ENCODE results near the gene ASXL3. TPM values are rescaled to one million over a fixed set of nuclear protein-coding genes. Genes with fewer than 3 reads are reported as not detected.

The ASXL3 gene
- total RNA-seq, 1 donor from 2014 or later: under 0.01 TPM

DNA sequence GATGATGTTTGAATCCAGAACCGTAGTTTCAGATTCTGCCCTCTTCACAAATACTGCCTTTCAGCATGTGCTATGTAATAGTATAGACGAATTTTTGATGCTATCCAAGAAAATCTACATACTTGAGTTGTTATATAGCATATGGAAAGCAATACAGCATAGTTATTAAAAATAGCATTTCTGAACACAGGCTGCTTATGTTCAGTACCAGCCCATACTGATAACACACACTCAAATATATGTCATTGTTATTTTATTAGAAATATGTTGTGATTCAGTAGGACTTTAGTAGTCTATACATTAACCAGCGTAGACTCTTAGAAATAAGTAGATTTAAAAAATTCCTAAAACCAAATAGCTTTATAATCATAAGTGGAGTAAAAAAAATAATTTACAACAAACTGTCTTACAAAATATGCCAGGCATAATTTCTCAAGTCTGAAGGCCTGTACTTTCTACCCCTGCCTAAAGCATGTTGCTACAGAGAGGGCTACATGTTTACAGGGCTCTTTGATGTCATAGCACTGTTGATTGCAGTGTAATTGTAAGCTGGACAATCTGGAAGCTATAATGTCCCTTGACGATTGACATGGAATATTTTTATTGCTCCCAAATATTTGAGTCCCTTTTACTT lies 86.3 kb downstream of the ASXL3 start:
- FAIRE-seq (no peak), DNase-seq (ENCODE audit: low read depth) (no peak)
- Histone ChIP-seq H3K4me3 (ENCODE audit: low read depth, low read length) (no peak overlapping the region), H3K36me3 (ENCODE audit: control insufficient read depth, insufficient read depth, low read length) (no peaks in the 10 kb centered on the region), H3K27me3 (ENCODE audit: control insufficient read depth, insufficient read depth, low read length) (no peaks in the 10 kb centered on the region)
- TF ChIP-seq, protein P1, sequence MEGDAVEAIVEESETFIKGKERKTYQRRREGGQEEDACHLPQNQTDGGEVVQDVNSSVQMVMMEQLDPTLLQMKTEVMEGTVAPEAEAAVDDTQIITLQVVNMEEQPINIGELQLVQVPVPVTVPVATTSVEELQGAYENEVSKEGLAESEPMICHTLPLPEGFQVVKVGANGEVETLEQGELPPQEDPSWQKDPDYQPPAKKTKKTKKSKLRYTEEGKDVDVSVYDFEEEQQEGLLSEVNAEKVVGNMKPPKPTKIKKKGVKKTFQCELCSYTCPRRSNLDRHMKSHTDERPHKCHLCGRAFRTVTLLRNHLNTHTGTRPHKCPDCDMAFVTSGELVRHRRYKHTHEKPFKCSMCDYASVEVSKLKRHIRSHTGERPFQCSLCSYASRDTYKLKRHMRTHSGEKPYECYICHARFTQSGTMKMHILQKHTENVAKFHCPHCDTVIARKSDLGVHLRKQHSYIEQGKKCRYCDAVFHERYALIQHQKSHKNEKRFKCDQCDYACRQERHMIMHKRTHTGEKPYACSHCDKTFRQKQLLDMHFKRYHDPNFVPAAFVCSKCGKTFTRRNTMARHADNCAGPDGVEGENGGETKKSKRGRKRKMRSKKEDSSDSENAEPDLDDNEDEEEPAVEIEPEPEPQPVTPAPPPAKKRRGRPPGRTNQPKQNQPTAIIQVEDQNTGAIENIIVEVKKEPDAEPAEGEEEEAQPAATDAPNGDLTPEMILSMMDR (IDR thresholded peaks at IDR 0.05; ENCODE audit: insufficient read depth, low read length, severe bottlenecking): no peak

DNA sequence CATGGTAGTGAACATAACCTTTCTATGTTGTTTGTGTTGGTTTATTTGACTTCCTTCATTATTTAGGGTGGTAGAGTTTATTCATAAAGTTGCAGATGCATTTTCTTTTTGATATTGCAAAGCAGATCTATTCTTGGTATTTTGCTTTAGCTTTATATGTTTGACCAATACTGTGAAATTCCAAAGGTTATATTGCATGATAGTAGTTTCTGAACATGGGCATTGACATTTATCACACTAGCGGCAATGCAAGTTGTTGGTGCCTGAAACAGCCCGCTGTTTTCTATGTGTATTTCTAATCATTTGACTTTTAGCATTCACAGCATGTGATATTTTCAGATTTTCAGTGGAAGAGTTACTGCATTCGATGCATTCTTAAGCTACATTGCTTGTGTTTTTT lies 87.2 kb downstream of the ASXL3 start:
- TF ChIP-seq, protein P1 (IDR thresholded peaks at IDR 0.05; ENCODE audit: insufficient read depth, low read length, severe bottlenecking): no peak
- no peaks in the 10 kb centered on the region for H3K36me3 ChIP-seq (ENCODE audit: control insufficient read depth, insufficient read depth, low read length)
- H3K27me3 ChIP-seq (ENCODE audit: control insufficient read depth, insufficient read depth, low read length): no peaks in the 10 kb centered on the region
- DNase-seq (ENCODE audit: low read depth) (no peak), FAIRE-seq (no peak)
- H3K4me3 ChIP-seq (ENCODE audit: low read depth, low read length): no peak overlapping the region

DNA sequence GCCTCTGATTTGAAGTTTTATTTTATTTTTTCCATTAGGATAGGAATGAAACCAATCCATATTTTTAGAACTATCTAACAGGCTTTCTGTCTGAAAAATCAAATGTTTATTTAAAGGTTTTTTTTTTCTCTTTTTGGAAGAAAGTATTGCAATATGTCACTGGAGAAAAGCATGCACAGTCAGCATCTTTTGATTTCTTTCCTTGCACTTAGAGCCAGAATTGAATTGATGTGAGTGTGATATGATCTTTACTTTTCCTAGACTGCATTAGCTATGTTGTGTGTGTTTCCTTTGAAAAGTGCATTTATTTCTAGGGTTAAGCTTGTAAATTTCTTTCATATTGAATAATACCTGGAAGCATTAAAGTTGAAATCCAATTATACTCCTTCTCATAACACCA lies 87.6 kb downstream of the ASXL3 start:
- no peak for DNase-seq (ENCODE audit: low read depth)
- FAIRE-seq: no peak
- TF ChIP-seq, protein P1 (IDR thresholded peaks at IDR 0.05; ENCODE audit: insufficient read depth, low read length, severe bottlenecking): no peak
- Histone ChIP-seq H3K36me3 (ENCODE audit: control insufficient read depth, insufficient read depth, low read length) (no peaks in the 10 kb centered on the region), H3K4me3 (ENCODE audit: low read depth, low read length) (no peak overlapping the region), H3K27me3 (ENCODE audit: control insufficient read depth, insufficient read depth, low read length) (no peaks in the 10 kb centered on the region)

DNA sequence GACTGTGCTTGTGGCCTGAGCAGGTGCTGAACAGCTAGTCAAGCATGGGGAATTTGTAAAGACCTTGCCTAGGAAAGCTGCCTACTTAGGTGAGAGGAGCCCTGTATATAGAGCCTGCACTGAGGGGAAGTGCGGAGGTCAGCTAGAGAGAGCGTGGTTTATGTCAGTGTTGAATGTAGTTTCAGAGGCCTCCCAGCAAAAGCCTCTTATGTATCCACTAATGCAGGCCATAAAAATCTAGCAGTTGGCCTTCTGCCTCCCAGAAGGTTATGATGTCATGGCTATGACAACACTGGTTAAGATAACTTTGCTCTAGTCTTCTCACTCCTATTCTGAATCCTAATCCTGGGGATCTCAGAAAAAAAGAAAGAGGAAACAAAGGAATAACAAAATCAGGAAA lies 88.9 kb downstream of the ASXL3 start:
- Histone ChIP-seq H3K4me3 (ENCODE audit: low read depth, low read length) (no peak overlapping the region), H3K36me3 (ENCODE audit: control insufficient read depth, insufficient read depth, low read length) (no peaks in the 10 kb centered on the region), H3K27me3 (ENCODE audit: control insufficient read depth, insufficient read depth, low read length) (no peaks in the 10 kb centered on the region)
- TF ChIP-seq, protein P1 (IDR thresholded peaks at IDR 0.05; ENCODE audit: insufficient read depth, low read length, severe bottlenecking): no peak
- FAIRE-seq (no peak), DNase-seq (ENCODE audit: low read depth) (no peak)

DNA sequence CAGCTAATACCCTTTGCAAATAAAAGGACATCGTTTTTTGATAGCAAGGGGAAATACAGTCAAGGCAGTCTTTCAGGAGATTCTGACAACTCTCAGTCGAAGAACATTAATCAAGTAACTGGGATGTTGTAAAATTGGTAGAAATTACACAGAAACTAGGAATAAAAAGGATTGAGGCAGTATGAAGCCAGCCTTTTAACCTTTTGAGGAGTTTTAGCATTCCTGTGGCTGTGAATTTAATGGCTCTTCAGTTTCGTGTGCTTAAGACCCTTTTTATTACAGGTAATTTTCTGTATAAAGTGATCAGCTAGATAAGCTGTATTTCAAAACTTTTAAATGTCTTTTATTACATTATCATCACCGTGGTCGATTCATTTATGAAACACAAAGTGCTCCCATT lies 91.6 kb downstream of the ASXL3 start:
- no peaks in the 10 kb centered on the region for H3K36me3 ChIP-seq (ENCODE audit: control insufficient read depth, insufficient read depth, low read length)
- TF ChIP-seq, protein P1 (IDR thresholded peaks at IDR 0.05; ENCODE audit: insufficient read depth, low read length, severe bottlenecking): no peak
- no peak overlapping the region for H3K4me3 ChIP-seq (ENCODE audit: low read depth, low read length)
- no peak for DNase-seq (ENCODE audit: low read depth)
- FAIRE-seq: no peak
- no peaks in the 10 kb centered on the region for H3K27me3 ChIP-seq (ENCODE audit: control insufficient read depth, insufficient read depth, low read length)

DNA sequence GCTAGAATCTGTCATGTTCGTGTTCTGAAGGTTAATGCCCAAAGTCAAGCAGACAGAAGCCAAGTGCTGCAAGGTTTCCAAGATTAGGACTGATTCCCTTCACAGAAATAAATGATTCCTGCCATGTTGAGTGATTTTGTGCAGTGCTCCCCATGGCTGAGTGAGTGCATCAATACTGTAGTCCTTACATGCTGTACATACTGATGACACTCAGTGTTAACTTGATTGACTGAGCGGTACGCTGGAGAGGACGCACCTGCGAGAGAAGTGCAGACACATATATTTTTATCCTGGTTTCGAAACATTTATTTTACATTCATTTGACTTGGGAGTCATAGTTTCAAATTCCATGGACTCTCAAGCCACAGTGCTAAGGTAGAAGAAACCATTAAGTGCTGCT lies 92.0 kb downstream of the ASXL3 start:
- H3K27me3 ChIP-seq (ENCODE audit: control insufficient read depth, insufficient read depth, low read length): no peaks in the 10 kb centered on the region
- FAIRE-seq (no peak), DNase-seq (ENCODE audit: low read depth) (no peak)
- H3K36me3 ChIP-seq (ENCODE audit: control insufficient read depth, insufficient read depth, low read length): no peaks in the 10 kb centered on the region
- H3K4me3 ChIP-seq (ENCODE audit: low read depth, low read length): no peak overlapping the region
- TF ChIP-seq, protein P1 (IDR thresholded peaks at IDR 0.05; ENCODE audit: insufficient read depth, low read length, severe bottlenecking): no peak

All from bronchial epithelial cell (primary cell).